GM12892 (cell line): ENCODE measurements around the gene SCPEP1. TPM values are rescaled to one million over a fixed set of nuclear protein-coding genes. Genes with fewer than 3 reads are reported as not detected.
"Not testable (repeated sequence)": the region's sequence is repeated elsewhere in the genome, so short reads cannot be mapped to it uniquely, and the experiment has no call there.

Experiments
- DNase-seq: peaks from one replicate; pipeline ENCODE4 v3.0.0; 2011; ENCODE audit not compliant: insufficient read length
- FAIRE-seq: peaks from 2 replicates; lab custom pipeline; 2011; peaks lifted over from hg19 to GRCh38; lab: Jason Lieb, UNC
- POLR2A ChIP-seq: IDR thresholded peaks from 2 replicates; pipeline ENCODE4 v1.6.1; 2011; ENCODE audit warnings: low read depth, low read length, control low read depth
- POLR2AphosphoS5 ChIP-seq: IDR thresholded peaks from 2 replicates; pipeline ENCODE4 v1.6.1; 2011; ENCODE audit warnings: low read depth, low read length, control low read depth
- TAF1 ChIP-seq: IDR thresholded peaks from 2 replicates; pipeline ENCODE4 v1.6.1; 2011; ENCODE audit warnings: low read depth, mild to moderate bottlenecking, control low read depth, low read length, borderline replicate concordance
- polyA plus RNA-seq: library from polyadenylated mRNA; unstranded; fragments of >200 nt; gene quantifications from one replicate; pipeline ENCODE4 v1.2.1, GENCODE V29; 2012; ENCODE audit warnings: missing spikeins, inconsistent platforms; ENCODE audit not compliant: missing spikeins

Gene SCPEP1, protein sequence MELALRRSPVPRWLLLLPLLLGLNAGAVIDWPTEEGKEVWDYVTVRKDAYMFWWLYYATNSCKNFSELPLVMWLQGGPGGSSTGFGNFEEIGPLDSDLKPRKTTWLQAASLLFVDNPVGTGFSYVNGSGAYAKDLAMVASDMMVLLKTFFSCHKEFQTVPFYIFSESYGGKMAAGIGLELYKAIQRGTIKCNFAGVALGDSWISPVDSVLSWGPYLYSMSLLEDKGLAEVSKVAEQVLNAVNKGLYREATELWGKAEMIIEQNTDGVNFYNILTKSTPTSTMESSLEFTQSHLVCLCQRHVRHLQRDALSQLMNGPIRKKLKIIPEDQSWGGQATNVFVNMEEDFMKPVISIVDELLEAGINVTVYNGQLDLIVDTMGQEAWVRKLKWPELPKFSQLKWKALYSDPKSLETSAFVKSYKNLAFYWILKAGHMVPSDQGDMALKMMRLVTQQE
- polyA plus RNA-seq: 49.7 TPM

DNA sequence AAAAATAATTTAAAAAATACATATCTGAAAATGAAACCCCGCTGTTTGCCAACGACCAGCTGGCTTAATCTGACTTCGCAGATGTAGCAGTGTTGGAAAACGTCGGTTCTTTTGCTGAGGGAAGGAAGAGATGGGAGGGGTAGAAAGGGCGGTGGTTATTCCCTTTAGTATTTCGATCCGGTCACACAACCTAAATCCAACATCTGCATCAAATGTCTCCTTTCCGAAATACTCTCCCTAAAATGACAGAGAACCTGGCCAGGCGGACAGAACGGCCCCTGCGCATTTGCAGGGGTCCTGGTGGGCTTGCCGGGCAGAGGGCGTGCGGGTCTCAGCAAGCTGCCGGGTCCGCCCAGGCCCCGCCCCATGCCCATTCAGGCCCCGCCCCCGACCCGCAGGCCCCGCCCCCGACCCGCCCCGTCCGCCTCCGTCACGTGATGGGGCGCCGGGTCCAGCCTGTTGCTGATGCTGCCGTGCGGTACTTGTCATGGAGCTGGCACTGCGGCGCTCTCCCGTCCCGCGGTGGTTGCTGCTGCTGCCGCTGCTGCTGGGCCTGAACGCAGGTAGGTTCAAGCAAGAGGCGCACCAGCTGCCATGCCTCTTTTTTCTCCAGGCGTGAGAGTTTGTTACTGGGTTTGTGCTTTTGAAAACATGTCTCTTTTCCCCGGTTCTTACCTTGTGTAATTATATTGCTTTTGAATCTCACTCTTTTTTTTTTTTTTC is at the start of gene SCPEP1:
Gene SCPEP1 (plus strand): TSS at position 459 of the 723 bp plus-strand sequence. CDS start 29 bp downstream, at position 488.
- DNase-seq (peak; percentile 89), FAIRE-seq (peak; percentile 86)
- TF ChIP-seq POLR2A: peak; percentile 81
- TF ChIP-seq TAF1: peak; percentile 47; the same call in 1 of the 2 replicates
- peak; percentile 70 for TF ChIP-seq POLR2AphosphoS5

DNA sequence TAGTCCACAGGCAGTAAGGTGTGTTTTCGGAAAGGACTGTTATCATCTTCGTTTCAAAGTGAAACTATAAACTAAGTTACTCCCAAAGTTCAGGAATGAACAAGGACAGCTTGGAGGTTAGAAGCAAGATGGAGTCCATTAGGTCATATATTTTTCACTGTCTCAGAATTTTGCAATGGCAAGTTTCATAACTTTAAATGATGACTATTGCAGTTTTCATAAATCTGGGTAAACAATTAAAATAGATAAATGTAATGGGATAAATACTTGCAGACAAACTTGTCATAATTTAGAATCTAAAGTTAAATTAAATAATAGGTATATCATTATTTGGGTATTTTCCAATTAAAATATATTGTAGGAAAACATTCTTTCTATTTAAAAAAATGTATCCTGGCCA is 49.3 kb upstream of the SCPEP1 start:
- TF ChIP-seq POLR2A (no peak), POLR2AphosphoS5 (no peak), TAF1 (no peak)
- no peak for DNase-seq

DNA sequence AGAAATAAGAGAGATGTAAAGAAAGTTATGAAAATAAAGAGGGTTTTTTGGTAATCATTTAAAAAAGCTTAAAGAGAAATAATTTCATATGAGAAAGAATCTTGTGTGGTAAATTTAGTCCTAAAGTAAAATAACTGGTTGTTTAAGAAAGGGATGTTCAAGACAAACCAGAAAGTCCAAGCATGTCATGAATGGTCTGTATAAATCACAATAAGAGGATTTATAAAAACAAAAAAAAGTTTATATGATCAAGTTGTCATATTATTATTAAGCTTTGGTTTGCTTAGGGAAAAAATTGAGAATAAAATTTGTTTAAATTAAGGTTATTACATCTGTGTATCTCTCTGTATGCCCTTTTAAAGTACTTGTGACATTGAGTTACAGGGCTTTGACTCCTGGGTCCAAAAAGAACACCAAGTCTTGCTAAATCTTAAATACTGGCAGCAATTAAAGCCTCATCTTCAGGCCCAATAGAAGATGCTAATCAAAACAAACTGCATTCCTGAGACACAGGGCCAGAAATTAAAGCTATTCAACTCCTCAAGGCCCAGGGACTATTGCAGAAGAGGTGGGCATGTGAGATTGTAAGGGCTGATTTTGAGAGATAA is 48.5 kb upstream of the SCPEP1 start:
- FAIRE-seq (no peak), DNase-seq (no peak)
- TF ChIP-seq POLR2A: no peak
- no peak for TF ChIP-seq TAF1
- TF ChIP-seq POLR2AphosphoS5: no peak

More for the DNA sequence above, 49.3 kb upstream of the SCPEP1 start:
- FAIRE-seq: no peak

DNA sequence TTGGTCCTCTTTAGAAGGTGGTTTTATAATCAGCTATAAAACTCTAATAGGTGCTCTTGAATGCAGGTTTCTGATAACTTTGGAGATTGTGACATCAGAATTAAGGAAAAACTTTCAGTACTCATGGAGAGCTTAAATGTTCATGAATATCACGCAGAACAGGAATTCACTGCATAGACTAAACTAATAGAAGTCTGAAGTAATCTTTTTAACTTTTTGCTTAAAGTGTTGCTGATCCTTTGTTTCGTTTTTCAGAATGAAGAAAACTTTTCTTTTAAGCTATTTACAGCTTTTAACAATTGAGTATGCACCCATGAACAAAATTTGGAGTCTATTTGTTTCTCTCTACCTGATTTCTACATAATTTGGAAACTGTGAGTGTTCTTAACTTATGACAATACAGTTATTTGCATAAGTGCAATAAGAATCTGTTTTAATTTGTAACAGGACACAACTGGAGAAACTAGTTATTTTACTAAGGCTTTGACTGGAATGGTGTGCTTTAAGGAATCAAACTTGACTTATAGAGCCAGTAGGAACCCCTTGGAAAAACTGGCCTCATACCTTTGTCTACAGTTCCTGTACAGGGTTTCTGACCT is 47.1 kb upstream of the SCPEP1 start:
- DNase-seq (no peak), FAIRE-seq (no peak)
- no peak for TF ChIP-seq POLR2AphosphoS5
- TF ChIP-seq TAF1: no peak
- no peak for TF ChIP-seq POLR2A

DNA sequence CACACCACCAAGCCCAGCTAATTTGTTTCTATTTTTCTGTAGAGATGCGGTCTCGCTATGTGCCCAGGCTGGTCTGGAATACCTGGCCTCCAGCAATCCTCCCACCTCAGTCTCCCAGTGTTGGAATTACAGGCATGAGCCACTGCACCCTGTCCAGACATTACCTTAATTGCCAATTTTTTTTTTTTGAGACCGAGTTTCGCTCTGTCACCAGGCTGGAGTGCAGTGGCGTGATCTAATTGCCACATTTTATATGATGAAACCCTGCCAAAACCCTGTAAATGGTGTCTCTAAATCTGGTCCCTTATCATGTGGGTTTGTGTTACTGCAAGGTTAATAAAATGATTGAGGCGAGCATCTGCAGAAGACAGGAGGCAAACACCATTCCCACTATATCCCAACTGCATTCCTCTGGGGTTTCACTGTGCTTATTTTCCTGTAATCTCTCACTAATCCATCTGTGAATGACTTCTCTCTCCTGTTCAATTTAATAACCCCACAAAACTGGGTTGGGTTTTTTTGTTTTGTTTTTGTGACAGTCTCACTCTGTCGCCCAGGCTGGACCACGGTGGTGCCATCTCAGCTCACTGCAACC is 44.7 kb upstream of the SCPEP1 start:
- FAIRE-seq: no peak
- DNase-seq: no peak
- TF ChIP-seq POLR2AphosphoS5 (no peak), POLR2A (no peak), TAF1 (no peak)

DNA sequence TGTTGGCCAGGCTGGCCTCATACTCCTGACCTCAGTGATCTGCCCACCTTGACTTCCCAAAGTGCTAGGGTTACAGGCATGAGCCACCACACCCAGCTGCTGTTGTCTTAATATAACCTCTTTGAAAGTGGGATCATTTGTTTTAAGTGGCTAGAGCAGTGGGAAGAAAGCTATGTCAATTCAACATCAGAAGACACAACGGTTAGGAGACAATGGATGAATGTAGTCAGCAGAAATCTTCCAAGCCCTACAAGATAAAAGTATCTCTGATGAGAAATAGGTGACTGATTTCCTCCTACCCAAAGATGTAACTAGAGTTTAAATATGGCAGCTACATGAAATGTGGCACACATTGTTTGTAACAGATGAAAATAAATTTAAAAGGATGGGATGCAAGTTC is 44.1 kb upstream of the SCPEP1 start:
- no peak for TF ChIP-seq POLR2AphosphoS5
- TF ChIP-seq TAF1: no peak
- no peak for TF ChIP-seq POLR2A
- FAIRE-seq: no peak
- DNase-seq: no peak

DNA sequence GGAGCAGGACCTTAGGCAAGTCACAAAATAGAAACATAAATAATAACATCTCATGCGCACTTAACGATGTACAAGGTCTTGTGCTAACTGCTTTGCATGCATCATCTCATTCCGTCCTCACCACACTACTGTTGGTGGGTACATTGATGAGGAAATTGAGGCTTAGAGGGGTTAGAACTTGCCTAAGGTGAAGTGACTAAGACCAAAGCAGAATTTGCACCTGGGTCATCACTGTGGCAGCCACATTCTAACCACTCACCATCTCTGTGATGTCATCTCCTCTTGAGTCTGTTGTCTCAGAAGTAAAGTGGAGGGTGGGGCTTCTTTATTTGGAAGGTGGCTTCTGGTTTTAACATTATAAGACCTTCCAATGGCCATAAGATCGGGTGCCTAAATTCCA is 43.7 kb upstream of the SCPEP1 start:
- no peak for FAIRE-seq

DNA sequence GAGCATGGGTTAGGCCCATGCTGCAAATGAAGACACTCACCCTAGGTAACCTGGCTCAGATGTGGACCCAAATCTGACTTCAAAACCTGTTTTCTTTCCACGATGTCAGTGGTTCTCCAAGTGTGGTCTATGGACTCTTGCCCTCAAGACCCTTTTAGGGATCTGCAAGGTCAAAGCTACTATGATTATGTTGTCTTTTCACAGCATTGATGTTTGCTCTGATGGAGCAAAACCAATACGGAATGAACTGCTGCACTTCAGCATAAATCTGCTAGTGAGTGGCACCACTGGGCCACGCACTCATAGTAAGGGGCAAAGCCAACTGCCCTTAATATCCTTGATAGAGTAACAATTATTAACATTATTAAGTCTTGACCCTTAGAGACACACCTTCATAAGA is 42.5 kb upstream of the SCPEP1 start:
- no peak for FAIRE-seq
- TF ChIP-seq POLR2AphosphoS5 (no peak), TAF1 (no peak), POLR2A (no peak)

More for the DNA sequence above, 43.7 kb upstream of the SCPEP1 start:
- TF ChIP-seq POLR2AphosphoS5: no peak
- DNase-seq: no peak

DNA sequence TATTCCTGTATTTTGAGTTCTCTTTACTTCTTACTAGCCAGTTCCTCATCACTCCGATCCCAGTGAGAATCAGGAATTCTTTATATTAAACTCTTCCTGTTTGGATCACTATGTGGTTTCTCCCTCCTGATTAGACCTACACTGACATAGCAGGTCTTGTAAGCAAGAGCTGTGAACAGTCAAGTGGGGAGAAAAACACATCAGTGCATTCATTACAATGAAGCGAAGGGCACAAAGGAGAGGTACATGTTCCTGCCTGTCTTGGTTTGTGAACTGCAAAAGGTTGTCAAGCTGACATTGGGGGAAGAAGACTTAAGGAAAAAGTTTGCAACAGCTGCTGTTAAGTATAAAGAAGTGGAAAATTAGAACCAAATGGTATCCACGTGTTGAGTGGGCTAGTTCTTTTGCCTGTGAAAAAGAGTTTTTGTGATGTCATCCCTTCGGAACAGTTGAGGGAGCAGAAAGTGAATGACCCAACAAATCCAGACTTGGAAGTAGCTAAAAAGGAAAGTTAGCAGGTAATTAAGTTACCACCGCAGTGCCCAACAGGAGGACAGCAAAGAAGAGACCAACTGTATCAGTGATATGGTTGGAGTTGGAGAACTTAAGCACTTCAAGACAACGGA is 41.1 kb upstream of the SCPEP1 start:
- DNase-seq: no peak
- FAIRE-seq: no peak
- no peak for TF ChIP-seq POLR2A
- no peak for TF ChIP-seq TAF1
- no peak for TF ChIP-seq POLR2AphosphoS5

More for the DNA sequence above, 42.5 kb upstream of the SCPEP1 start:
- no peak for DNase-seq

DNA sequence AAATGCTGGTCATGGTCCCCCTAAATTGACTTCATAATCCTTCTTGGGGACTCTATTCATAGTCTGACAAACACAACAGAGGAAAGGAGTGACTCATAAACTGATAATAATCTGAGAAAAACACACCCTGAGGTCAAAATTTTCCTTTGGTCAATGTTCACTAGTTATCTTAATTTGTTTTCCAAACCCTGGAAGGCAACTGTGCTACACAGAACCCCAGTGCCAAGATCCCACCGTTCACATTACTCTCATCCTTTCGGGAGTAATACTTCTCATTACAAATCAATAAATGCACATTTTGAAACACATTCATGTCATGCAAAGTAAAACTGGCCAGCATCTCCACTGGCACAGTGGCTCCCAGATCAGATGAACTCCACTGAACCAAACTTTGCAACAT is 40.2 kb upstream of the SCPEP1 start:
- TF ChIP-seq POLR2A (no peak), POLR2AphosphoS5 (no peak)
- FAIRE-seq (no peak), DNase-seq (no peak)

DNA sequence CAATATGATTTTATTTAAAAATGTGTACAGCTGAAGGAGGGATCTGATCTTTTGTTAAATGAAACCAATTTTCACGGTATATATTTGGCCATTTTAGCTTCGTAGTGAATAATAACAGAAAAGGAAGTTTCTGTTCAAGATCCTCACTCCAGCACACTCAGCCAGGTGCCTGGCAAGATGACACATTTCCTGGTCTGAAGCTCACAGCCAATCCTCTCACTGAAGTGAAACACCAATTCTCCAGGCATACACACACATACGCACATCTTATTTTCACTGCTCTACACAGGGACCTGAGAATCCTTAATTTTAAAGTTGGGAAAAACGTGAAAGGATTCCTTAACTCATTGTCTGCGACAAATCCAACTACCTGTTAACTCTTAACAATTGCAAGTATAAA is 39.7 kb upstream of the SCPEP1 start:
- DNase-seq, FAIRE-seq: not testable (repeated sequence)
